ENCODE measurements around the gene GALNT6.
"Not testable (repeated sequence)": the region's sequence is repeated elsewhere in the genome, so short reads cannot be mapped to it uniquely, and the experiment has no call there.

Gene GALNT6

GRCh38 chr12:51318846-51319599, 72.2 kb downstream of the GALNT6 start:
- DNase-seq, result no peak

GRCh38 chr12:51318057-51318806, 73.0 kb downstream of the GALNT6 start:
- not testable (repeated sequence) for DNase-seq

GRCh38 chr12:51311389-51311788, 79.8 kb downstream of the GALNT6 start:
- DNase-seq, result no peak

- no peak for DNase-seq
Measured at GRCh38 chr12:51307655-51308593, 83.3 kb downstream of the GALNT6 start.

GRCh38 chr12:51306507-51306906, 84.7 kb downstream of the GALNT6 start:
- DNase-seq, result no peak
